Measurements from ENCODE around the gene MAPK12. TPM values are rescaled to one million over a fixed set of nuclear protein-coding genes. Genes with fewer than 3 reads are reported as not detected.

The MAPK12 gene
- total RNA-seq, 1 experiment from 2014 or later: 86.7 TPM

- TF ChIP-seq RAD21 (IDR thresholded peaks at IDR 0.05; ENCODE audit: low read depth) (no peak), EZH2phosphoT487 (IDR thresholded peaks at IDR 0.05; ENCODE audit: borderline replicate concordance) (no peak), TCF7L2 (IDR thresholded peaks at IDR 0.05; ENCODE audit: borderline replicate concordance, extremely low read depth, insufficient read depth, insufficient read length) (no peak)
- CTCF ChIA-PET: no interaction called here
- POLR2A ChIA-PET: no interaction called here
- DNase-seq (ENCODE audit: low read depth, low spot score) (no peak), ATAC-seq (no peak)
- Histone ChIP-seq H3K9ac (ENCODE audit: low read length) (no peak overlapping the region), H3K4me1 (ENCODE audit: control insufficient read depth in 1 of 2, insufficient read depth in 2 of 2, low read length in 2 of 2) (no peaks in the 10 kb centered on the region), H3K9me2 (ENCODE audit: insufficient read depth) (no peaks in the 10 kb centered on the region), H3K4me3 (replicated peaks in 1 of 2; ENCODE audit: low read depth in 1 of 2, low read length in 2 of 2) (no peak overlapping the region), H4K20me1 (ENCODE audit: insufficient read depth) (no peaks in the 10 kb centered on the region), H3K79me2 (ENCODE audit: insufficient read depth, low read length) (peaks cover 16% of the 10 kb centered on the region), H3K36me3 (ENCODE audit: control insufficient read depth in 1 of 2, insufficient read depth in 2 of 2, low read length in 2 of 2) (peaks cover 8 to 12% of the 10 kb centered on the region in 2 experiments; a peak in 3 of 4 replicates), H3K27ac (ENCODE audit: low read depth, low read length) (no peak overlapping the region), H3K9me3 (ENCODE audit: control insufficient read depth in 1 of 2, insufficient read depth in 1 of 2, low read depth in 1 of 2, low read length in 2 of 2) (no peaks in the 10 kb centered on the region), H2AFZ (ENCODE audit: low read depth, low read length, poor library complexity, severe bottlenecking) (no peak overlapping the region), H3K4me2 (ENCODE audit: low read length) (no peak overlapping the region), H3K27me3 (ENCODE audit: insufficient read depth, low read length) (no peaks in the 10 kb centered on the region)
- no TSS peak for BruUV-seq (replicated peaks)
- intact Hi-C loops (cut with micrococcal nuclease): no loop called here
- RAD21 ChIA-PET (ENCODE audit: low non-redundant PET in 1 of 2, low total read pairs in 2 of 2, uncharacterized antibody in 2 of 2, unreplicated experiment in 2 of 2): no interaction called here
These were observed 33.1 kb downstream of the MAPK12 start for GRCh38 chr22:50228366-50228765.

DNA sequence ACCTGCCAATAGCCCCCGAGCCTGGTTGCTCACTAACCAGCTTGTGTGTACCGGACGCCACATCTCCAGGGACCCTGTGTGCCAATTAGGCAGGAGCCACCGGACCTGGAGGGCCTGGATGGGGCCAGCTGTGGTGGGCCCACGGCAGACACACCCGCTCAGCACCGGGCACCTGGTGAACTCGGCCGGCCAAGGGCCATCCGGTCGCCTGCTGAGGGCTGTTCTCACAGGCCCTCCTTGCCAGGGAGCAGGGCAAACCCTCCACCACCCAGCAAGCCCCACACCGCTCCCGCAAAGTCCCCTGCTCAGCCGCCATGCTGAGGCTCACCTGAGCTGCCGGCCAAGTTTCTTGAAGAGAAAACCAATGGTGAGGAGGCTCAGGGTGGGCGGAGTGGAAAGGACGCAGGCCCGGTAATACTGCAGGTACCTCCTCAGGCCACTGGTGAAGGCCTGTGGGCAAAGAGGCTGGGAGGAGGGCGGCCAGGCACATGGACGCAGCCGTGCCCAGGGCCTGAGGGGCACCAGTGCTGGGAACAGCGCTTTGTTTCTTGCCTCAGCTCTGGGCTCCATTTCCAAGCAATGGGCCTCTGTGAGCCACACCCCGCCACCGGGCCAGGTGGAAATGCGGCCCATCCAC lies 33.8 kb downstream of the MAPK12 start:
- DNase-seq (ENCODE audit: low read depth, low spot score) (no peak), ATAC-seq (no peak)
- Histone ChIP-seq H3K4me2 (ENCODE audit: low read length) (no peak overlapping the region), H3K27ac (ENCODE audit: low read depth, low read length) (no peak overlapping the region), H3K9me2 (ENCODE audit: insufficient read depth) (no peaks in the 10 kb centered on the region), H3K4me3 (replicated peaks in 1 of 2; ENCODE audit: low read depth in 1 of 2, low read length in 2 of 2) (no peak overlapping the region), H3K27me3 (ENCODE audit: insufficient read depth, low read length) (no peaks in the 10 kb centered on the region), H3K4me1 (ENCODE audit: control insufficient read depth in 1 of 2, insufficient read depth in 2 of 2, low read length in 2 of 2) (no peaks in the 10 kb centered on the region), H2AFZ (ENCODE audit: low read depth, low read length, poor library complexity, severe bottlenecking) (no peak overlapping the region), H3K9me3 (ENCODE audit: control insufficient read depth in 1 of 2, insufficient read depth in 1 of 2, low read depth in 1 of 2, low read length in 2 of 2) (no peaks in the 10 kb centered on the region), H4K20me1 (ENCODE audit: insufficient read depth) (no peaks in the 10 kb centered on the region), H3K36me3 (ENCODE audit: control insufficient read depth in 1 of 2, insufficient read depth in 2 of 2, low read length in 2 of 2) (peaks cover 9 to 10% of the 10 kb centered on the region in 2 experiments; a peak in 2 of 4 replicates), H3K9ac (ENCODE audit: low read length) (no peak overlapping the region), H3K79me2 (ENCODE audit: insufficient read depth, low read length) (peaks cover 9% of the 10 kb centered on the region)
- no TSS peak for BruUV-seq (replicated peaks)
- POLR2A ChIA-PET: no interaction called here
- intact Hi-C loops (cut with micrococcal nuclease): no loop called here
- RAD21 ChIA-PET (ENCODE audit: low non-redundant PET in 1 of 2, low total read pairs in 2 of 2, uncharacterized antibody in 2 of 2, unreplicated experiment in 2 of 2): no interaction called here
- CTCF ChIA-PET: no interaction called here
- TF ChIP-seq ZBTB33 (IDR thresholded peaks at IDR 0.05; ENCODE audit: extremely low read depth, insufficient replicate concordance, low read length) (no peak), YY1 (IDR thresholded peaks at IDR 0.05; ENCODE audit: extremely low read depth, insufficient replicate concordance, low read depth, low read length) (no peak), REST (IDR thresholded peaks at IDR 0.05; ENCODE audit: low read depth) (no peak), POLR2AphosphoS5 (IDR thresholded peaks at IDR 0.05; ENCODE audit: low read depth, low read length) (no peak), RAD21 (IDR thresholded peaks at IDR 0.05; ENCODE audit: low read depth) (no peak), SIN3A (IDR thresholded peaks at IDR 0.05; ENCODE audit: low read depth) (no peak), FOSL1 (IDR thresholded peaks at IDR 0.05; ENCODE audit: low read depth) (no peak), EZH2phosphoT487 (IDR thresholded peaks at IDR 0.05; ENCODE audit: borderline replicate concordance) (no peak), CBX3 (IDR thresholded peaks at IDR 0.05; ENCODE audit: low read depth) (no peak), TCF7L2 (IDR thresholded peaks at IDR 0.05; ENCODE audit: borderline replicate concordance, extremely low read depth, insufficient read depth, insufficient read length) (no peak), SP1 (IDR thresholded peaks at IDR 0.05; ENCODE audit: low read depth) (no peak), SRF (IDR thresholded peaks at IDR 0.05; ENCODE audit: low read depth) (no peak)
- TF ChIP-seq, protein P1, sequence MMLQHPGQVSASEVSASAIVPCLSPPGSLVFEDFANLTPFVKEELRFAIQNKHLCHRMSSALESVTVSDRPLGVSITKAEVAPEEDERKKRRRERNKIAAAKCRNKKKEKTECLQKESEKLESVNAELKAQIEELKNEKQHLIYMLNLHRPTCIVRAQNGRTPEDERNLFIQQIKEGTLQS (IDR thresholded peaks at IDR 0.05): no peak
- TF ChIP-seq, protein P2, sequence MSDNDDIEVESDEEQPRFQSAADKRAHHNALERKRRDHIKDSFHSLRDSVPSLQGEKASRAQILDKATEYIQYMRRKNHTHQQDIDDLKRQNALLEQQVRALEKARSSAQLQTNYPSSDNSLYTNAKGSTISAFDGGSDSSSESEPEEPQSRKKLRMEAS (IDR thresholded peaks at IDR 0.05): no peak
